Measurements from ENCODE around the gene TMPRSS15.

DNA sequence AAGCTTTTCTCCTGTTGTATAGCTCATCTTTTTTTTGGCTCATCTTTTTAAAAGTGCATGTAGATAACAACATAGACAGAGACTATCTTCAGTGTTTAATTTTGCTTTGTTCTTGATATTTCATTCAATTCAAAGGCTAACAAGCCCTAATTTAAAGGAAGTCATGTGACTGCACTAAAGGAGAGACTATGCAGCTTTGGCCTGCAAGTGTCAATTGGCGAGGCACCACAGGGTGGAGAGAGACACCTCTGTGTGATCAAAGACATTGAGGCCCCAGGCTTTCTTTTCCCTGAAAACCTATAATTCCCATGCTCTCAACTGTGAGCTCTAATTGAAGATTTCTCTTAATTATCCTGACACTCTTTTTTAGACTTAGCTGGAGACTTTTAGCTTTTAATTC, 105.4 kb downstream of the TMPRSS15 start:
- TF ChIP-seq, protein P1, sequence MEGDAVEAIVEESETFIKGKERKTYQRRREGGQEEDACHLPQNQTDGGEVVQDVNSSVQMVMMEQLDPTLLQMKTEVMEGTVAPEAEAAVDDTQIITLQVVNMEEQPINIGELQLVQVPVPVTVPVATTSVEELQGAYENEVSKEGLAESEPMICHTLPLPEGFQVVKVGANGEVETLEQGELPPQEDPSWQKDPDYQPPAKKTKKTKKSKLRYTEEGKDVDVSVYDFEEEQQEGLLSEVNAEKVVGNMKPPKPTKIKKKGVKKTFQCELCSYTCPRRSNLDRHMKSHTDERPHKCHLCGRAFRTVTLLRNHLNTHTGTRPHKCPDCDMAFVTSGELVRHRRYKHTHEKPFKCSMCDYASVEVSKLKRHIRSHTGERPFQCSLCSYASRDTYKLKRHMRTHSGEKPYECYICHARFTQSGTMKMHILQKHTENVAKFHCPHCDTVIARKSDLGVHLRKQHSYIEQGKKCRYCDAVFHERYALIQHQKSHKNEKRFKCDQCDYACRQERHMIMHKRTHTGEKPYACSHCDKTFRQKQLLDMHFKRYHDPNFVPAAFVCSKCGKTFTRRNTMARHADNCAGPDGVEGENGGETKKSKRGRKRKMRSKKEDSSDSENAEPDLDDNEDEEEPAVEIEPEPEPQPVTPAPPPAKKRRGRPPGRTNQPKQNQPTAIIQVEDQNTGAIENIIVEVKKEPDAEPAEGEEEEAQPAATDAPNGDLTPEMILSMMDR (IDR thresholded peaks at IDR 0.05), result no peak
- TF ChIP-seq POLR2AphosphoS5 (IDR thresholded peaks at IDR 0.05), result no peak

Data from sigmoid colon (tissue), 4 donors.